ACC112 (cell line): ENCODE data around the gene CACNA1G.

Experiments used
- H2AFZ ChIP-seq: fragments of 200-600 bp; sonication (generic); one replicate; pipeline ENCODE4 v1.6.0; 2017; ENCODE audit warnings: antibody characterized with exemption, low read length; ENCODE audit not compliant: unreplicated experiment
- H3K27ac ChIP-seq: fragments of 200-600 bp; sonication (generic); 2 replicates; pipeline ENCODE4 v1.5.1; 2014; ENCODE audit warnings: low read depth, mild to moderate bottlenecking, antibody characterized with exemption, low read length, moderate library complexity
- H3K27me3 ChIP-seq: fragments of 200-600 bp; sonication (generic); 2 replicates; pipeline ENCODE4 v1.6.1; 2014; ENCODE audit warnings: mild to moderate bottlenecking, antibody characterized with exemption, low read length, moderate library complexity, mixed read lengths; ENCODE audit not compliant: insufficient read depth
- H3K36me3 ChIP-seq: fragments of 200-600 bp; sonication (generic); 2 replicates; pipeline ENCODE4 v1.6.1; 2016; ENCODE audit warnings: mild to moderate bottlenecking, antibody characterized with exemption, low read length, moderate library complexity, mixed read lengths; ENCODE audit not compliant: insufficient read depth
- H3K4me1 ChIP-seq: fragments of 200-600 bp; sonication (generic); one replicate; pipeline ENCODE4 v1.6.1; 2016; ENCODE audit warnings: low read length, mixed read lengths; ENCODE audit not compliant: insufficient read depth, unreplicated experiment, control insufficient read depth
- H3K4me3 ChIP-seq: fragments of 200-600 bp; sonication (generic); 2 replicates; pipeline ENCODE4 v1.5.1; 2014; ENCODE audit warnings: mild to moderate bottlenecking, low read depth, low read length
- H3K79me2 ChIP-seq: fragments of 200-600 bp; sonication (generic); one replicate; pipeline ENCODE4 v1.6.0; 2016; ENCODE audit warnings: low read length; ENCODE audit not compliant: control insufficient read depth, unreplicated experiment, insufficient read depth

Gene CACNA1G

DNA sequence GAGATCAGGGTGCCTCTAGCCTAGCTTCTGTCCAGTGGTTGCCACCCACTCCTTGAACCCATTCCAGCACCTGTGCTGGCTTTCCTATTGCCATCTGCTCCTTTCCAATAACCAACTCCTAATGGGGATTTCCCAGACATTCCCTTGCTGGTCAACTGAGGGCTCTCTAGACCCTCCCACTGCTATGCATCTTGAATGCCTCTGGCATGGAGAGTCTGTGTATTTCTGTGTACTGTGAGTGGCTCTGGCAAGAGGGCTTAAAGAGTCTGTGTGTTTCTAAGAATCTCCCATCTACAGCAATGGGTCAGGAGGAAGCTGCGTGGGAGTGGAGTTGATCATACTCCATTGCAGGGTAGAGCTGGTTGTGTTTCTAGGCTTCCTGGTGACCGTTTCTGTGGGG lies 39.0 kb upstream of the CACNA1G start:
- Histone ChIP-seq H3K27me3 (no peaks in the 10 kb centered on the region), H3K36me3 (no peaks in the 10 kb centered on the region), H3K4me3 (no peak overlapping the region), H3K27ac (no peak overlapping the region), H3K4me1 (peaks cover 5% of the 10 kb centered on the region), H2AFZ (no peak overlapping the region), H3K79me2 (no peaks in the 10 kb centered on the region)

DNA sequence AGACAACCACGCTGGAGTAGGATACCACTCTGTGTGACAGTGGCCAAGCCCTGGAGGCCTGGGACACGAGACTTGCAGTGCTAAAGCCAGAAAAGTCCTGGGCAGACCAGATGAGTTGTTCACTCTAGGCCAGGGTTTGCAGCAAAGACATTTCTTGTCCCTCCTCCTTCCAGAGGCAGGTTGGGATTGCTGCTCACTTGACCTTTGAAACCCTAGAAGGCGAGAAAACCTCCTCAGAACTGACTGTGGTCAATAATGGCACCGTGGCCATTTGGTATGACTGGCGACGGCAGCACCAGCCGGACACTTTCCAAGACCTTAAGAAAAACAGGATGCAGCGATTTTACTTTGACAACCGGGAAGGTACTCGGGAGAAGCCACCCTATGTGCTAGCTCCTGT lies 37.7 kb upstream of the CACNA1G start:
- H3K27me3 ChIP-seq = no peaks in the 10 kb centered on the region
- no peak overlapping the region for H3K27ac ChIP-seq
- no peaks in the 10 kb centered on the region for H3K79me2 ChIP-seq
- H3K36me3 ChIP-seq = no peaks in the 10 kb centered on the region
- no peak overlapping the region for H3K4me3 ChIP-seq
- no peaks in the 10 kb centered on the region for H3K4me1 ChIP-seq
- no peak overlapping the region for H2AFZ ChIP-seq

DNA sequence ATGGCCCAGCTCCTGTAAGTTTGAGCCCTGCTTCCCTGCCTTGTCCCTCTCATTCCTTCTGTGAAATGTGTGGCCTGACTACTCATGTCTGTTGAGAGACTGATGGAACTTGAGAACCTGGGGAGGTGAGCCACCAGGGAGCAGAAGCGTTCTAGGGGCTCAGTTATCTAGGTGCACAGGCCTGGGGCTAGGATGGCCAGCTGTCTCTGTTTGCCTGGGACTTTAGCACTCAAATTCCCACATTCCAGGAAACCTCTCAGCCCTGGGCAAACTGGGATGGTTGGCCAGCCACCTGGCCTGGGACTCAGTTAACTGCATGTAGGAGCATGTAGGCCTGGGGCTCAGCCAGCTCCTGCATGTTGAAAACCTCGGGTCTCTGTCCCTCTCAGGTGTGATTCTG lies 37.3 kb upstream of the CACNA1G start:
- Histone ChIP-seq H3K4me1 (no peaks in the 10 kb centered on the region), H3K27ac (no peak overlapping the region), H3K36me3 (no peaks in the 10 kb centered on the region), H3K4me3 (no peak overlapping the region), H2AFZ (no peak overlapping the region), H3K27me3 (no peaks in the 10 kb centered on the region), H3K79me2 (no peaks in the 10 kb centered on the region)

DNA sequence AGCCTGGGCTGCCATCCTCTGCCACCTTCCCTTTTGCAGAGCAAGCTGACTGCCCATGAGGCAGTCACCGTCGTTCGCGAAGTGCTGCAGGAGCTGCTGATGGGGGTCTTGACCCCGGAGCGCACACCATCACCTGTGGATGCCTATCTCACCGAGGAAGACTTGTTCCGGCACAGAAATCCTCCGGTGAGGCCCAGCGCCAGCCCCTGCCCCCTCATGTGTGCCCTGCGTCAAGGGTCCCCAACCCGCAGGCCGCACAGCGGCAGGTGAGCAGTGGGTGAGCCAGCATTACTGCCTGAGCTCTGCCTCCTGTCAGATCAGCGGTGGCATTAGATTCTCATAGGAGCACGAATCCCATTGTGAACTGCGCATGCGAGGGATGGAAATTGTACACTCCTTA lies 35.7 kb upstream of the CACNA1G start:
- H3K27me3 ChIP-seq = peaks cover 10% of the 10 kb centered on the region; the same call in 1 of the 2 replicates
- no peak overlapping the region for H3K27ac ChIP-seq
- H3K4me1 ChIP-seq = no peaks in the 10 kb centered on the region
- H2AFZ ChIP-seq = no peak overlapping the region
- H3K36me3 ChIP-seq = no peaks in the 10 kb centered on the region
- no peaks in the 10 kb centered on the region for H3K79me2 ChIP-seq
- H3K4me3 ChIP-seq = no peak overlapping the region

DNA sequence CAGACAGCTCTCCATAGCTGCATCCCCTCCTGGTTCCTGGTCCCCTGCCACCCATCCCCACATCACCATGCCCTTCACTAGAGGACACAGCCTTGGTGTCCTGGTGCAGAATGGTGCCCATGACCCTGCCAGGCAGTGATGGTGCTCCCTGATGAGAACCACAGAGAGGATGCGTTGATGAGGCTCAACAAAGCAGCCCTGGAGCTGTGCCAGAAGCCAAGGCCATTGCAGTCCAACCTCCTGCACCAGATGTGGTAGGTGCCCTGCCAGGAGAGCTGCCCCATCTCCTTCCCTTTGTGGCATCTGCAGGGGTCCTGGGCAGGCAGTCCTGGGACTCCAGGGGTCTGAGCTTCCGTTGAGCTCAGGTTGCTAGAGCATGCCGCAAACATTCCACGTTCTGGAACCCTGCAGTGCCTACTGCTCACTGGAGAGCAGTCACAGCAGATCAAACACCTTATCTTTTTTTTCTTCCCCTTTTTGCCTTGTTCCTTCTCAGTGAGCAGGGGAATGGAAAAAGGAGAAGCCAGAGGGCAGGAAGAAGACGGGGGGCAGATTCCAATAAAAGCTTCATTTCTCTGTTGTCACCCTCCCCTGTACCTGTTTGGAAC lies 33.3 kb upstream of the CACNA1G start:
- peaks cover 29% of the 10 kb centered on the region for H3K27me3 ChIP-seq
- no peak overlapping the region for H3K27ac ChIP-seq
- no peak overlapping the region for H2AFZ ChIP-seq
- no peaks in the 10 kb centered on the region for H3K4me1 ChIP-seq
- H3K79me2 ChIP-seq = no peaks in the 10 kb centered on the region
- H3K36me3 ChIP-seq = no peaks in the 10 kb centered on the region
- H3K4me3 ChIP-seq = no peak overlapping the region

DNA sequence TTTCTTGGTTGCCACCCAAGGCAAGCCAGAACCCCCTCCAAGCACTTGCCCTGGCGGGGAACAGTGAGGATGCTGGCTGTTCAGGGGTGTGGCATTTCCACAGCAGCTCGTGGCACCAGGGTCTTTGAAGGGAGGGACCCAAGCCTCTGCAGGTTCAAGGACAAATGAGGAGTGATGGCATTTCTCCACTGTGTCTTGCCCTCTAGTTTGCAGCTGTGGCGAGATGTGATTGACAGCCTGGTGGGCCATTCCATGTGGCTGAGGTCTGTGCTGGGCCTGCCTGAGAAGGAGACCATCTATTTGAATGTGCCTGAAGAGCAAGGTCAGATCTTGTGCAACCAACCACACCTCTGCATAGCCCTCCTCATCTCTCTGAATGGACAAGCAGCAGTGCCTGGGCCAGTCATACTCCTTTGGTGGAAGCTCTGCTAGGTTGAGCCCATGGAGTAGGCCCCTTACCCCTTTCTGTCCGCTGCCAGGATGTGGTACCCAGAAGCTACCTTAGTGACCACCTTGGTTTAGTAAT lies 32.5 kb upstream of the CACNA1G start:
- H3K79me2 ChIP-seq = no peaks in the 10 kb centered on the region
- H3K36me3 ChIP-seq = no peaks in the 10 kb centered on the region
- H3K4me1 ChIP-seq = peaks cover under 1% of the 10 kb centered on the region
- H3K4me3 ChIP-seq = no peak overlapping the region
- peaks cover 36% of the 10 kb centered on the region for H3K27me3 ChIP-seq
- no peak overlapping the region for H2AFZ ChIP-seq
- H3K27ac ChIP-seq = no peak overlapping the region

DNA sequence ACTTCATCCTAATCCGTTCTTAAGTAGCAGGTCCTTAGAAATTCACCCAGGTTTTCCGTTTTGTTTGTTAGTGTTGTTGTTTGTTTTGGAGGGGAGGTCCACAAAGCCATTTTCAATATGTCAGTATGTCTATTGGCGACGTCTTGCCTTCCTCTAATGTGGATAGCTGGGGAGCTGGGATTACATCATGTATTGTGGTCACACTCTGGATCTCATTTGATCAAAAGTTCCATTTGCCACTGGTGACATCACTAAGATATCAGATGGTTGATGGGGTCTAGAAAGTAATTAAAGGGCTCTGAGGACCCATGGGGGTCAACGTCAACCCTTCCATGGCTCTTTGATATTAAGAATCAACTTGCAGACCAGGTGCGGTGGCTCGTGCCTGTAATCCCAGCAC lies 30.7 kb upstream of the CACNA1G start:
- H3K27me3 ChIP-seq = peaks cover 43% of the 10 kb centered on the region
- no peak overlapping the region for H3K27ac ChIP-seq
- H3K79me2 ChIP-seq = no peaks in the 10 kb centered on the region
- H3K36me3 ChIP-seq = no peaks in the 10 kb centered on the region
- no peak overlapping the region for H3K4me3 ChIP-seq
- no peak overlapping the region for H2AFZ ChIP-seq
- peaks cover 13% of the 10 kb centered on the region for H3K4me1 ChIP-seq

DNA sequence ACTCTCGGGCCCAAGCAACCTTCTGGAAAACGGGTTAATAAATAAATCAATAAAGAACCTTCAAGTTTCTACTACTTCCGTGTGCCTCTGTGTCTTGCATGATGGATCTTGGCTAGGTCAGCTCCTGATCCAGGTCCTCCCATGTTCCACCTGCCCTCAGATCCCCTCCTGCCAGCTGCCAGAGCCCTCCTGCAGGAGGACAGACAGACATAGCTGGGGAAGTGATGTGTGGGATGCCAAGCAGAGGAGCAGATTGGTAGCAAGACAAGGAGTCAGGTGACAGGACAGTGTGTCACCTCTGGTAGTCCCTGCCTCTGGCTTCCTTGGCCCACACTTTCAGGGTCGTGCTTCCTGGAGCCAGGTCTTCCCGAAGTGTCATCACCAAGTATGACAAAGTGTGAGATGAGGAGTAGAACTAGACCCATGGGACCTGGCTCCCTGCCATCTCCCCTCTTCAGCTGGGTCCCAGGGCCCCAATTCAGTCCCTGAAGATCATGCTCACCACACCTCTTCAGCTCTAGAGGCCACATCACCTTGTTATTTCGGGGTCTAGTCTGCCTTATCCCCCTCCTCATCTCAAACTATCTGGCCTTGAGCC lies 29.0 kb upstream of the CACNA1G start:
- H3K27me3 ChIP-seq = peaks cover 43% of the 10 kb centered on the region
- H3K27ac ChIP-seq = no peak overlapping the region
- no peak overlapping the region for H3K4me3 ChIP-seq
- H3K36me3 ChIP-seq = no peaks in the 10 kb centered on the region
- H2AFZ ChIP-seq = no peak overlapping the region
- H3K79me2 ChIP-seq = no peaks in the 10 kb centered on the region
- peaks cover 13% of the 10 kb centered on the region for H3K4me1 ChIP-seq

DNA sequence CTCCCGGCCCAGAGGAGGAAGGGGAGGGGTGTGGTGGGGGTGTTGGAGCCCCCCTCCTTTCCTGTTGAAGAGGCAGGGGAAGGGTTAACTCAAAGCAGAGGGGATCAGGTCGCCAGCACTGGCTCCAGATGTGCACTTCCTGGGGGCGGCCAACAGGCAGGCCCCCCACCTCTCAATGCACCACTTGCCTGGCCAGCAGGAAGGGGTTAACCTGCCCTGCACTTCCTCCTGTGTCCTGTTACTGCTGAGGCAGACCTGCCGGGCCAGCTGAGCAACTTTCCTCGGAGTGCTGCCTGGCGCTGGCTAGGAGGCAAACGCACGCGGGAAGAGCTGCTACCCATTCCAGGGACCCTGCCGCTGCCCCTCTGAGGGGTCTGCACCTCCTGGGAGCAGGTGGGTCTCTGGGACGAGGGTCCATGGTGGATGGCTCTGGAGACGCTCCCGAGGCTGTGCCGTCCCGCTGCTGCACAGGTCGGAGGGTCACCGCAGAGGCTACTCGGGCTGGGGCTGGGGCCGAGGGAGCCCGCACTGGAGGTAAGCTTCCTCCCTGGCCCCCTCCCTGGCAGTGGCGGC lies 28.0 kb upstream of the CACNA1G start, which contains the start of gene EPN3:
Gene EPN3, plus strand, starts transcription at position 284 of the 573 bp plus-strand sequence. CDS start 3,822 bp downstream, outside the sequence.
- Histone ChIP-seq H3K27ac (no peak within 1 kb of the TSS), H2AFZ (no peak within 1 kb of the TSS), H3K4me1 (peaks cover 13% of the 10 kb centered on the region), H3K79me2 (no peaks in the 10 kb centered on the region), H3K27me3 (peaks cover 43% of the 10 kb centered on the region), H3K36me3 (no peaks in the 10 kb centered on the region), H3K4me3 (0 out of 2 replicates have a peak within 1 kb of the TSS, but pooled peaks have one; percentile 39)

DNA sequence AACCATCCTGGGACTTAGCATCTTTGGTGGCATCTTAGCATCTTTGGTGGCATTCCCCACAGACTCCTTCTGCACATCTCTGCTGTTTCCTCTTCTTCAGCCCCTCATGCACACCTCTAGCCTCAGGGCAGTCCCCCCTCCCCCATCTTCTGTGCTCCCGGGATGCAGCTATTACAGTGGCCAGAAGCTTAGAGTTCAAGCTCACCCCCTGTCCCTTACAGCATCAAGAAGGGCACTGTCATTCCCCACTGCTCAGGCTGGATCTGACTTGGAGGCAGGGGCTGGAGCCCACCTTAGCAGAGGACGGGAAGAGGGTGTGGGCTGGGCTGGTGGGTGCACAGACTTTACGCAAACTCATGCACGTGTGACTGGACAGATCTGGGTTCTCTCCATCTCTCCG lies 27.3 kb upstream of the CACNA1G start:
- peaks cover 43% of the 10 kb centered on the region for H3K27me3 ChIP-seq
- no peaks in the 10 kb centered on the region for H3K36me3 ChIP-seq
- H3K4me1 ChIP-seq = peaks cover 13% of the 10 kb centered on the region
- no peak overlapping the region for H3K27ac ChIP-seq
- no peaks in the 10 kb centered on the region for H3K79me2 ChIP-seq
- H3K4me3 ChIP-seq = no peak overlapping the region
- H2AFZ ChIP-seq = no peak overlapping the region

DNA sequence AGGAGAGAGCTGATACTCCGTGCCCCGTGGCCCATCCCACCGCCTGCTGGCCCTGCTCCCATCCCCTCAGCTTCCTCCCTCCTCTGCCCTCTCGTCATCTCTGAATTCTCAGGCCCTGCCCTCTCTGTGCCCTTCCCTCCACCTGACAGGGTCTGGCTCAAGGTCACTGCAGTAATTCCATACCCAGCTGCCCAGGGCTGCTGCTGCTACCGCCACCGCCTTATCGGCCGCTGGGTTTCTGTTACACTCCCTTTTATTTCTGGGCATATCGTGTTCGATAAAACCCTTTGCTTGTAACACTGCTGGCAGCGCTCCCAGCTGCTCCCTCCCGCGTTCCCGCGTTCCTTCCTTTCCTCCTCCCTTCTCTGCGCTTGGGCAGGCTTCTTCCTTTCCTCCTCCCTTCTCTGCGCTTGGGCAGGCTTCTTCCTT lies 26.8 kb upstream of the CACNA1G start:
- Histone ChIP-seq H3K79me2 (no peaks in the 10 kb centered on the region), H3K4me3 (peak overlapping the region; percentile 39; the same call in 1 of the 2 replicates), H3K27me3 (peaks cover 43% of the 10 kb centered on the region), H3K36me3 (no peaks in the 10 kb centered on the region), H2AFZ (no peak overlapping the region), H3K4me1 (peaks cover 13% of the 10 kb centered on the region), H3K27ac (no peak overlapping the region)
